HG02642 (cell line): Measurements from ENCODE around the gene METTL26.

Experiments
- ATAC-seq: cut with Tn5 transposase; IDR thresholded peaks from one replicate; pipeline ENCODE4 v1.9.1; 2021; ENCODE audit warnings: mild to moderate bottlenecking; ENCODE audit not compliant: unreplicated experiment, poor library complexity

Gene METTL26

DNA sequence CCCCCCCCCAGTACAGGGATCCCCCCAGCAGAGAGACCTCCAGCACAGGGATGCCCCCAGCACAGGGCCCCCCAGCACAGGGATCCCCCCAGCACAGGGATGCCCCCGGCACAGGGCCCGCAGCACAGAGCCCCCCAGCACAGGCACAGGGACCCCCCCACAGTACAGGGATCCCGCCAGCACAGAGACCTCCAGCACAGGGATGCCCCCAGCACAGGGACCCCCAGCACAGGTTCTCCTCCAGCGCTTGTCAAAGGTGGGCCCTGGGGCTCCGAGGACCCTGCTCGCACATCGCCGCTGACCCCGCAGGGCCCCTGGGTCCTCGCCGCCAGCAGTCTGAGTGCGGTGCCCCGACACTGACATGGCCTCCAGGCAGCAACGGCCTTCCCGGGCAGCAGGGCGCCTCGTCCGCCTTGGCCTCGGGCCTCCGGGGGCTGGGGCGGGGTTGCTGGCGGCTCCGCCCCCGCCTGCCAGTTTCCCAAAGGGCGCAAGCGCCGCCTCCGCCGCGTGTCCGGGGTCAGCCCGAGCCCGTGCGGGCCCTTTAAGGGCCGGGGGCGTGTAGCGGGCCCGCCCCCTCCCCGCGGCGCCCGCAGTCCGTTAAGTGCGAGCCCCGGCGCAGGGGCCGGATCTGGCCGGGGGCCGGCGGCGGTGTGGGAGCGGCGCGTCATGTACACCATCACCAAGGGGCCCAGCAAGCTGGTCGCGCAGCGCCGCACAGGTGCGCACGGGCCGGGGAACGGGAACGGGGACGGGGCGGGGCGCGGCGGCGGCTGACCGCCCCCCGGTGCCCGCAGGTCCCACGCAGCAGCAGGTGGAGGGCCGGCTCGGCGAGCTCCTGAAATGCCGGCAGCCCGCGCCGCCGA lies 5.5 kb upstream of the METTL26 start, which contains the start of gene MCRIP2:
Gene MCRIP2, plus strand, starts transcription at position 503 of the 863 bp plus-strand sequence. Its CDS starts 164 bp downstream, at position 667.
- ATAC-seq, result peak; percentile 50

- ATAC-seq, result no peak
Measured at GRCh38 chr16:640614-641013, 4.5 kb upstream of the METTL26 start.

DNA sequence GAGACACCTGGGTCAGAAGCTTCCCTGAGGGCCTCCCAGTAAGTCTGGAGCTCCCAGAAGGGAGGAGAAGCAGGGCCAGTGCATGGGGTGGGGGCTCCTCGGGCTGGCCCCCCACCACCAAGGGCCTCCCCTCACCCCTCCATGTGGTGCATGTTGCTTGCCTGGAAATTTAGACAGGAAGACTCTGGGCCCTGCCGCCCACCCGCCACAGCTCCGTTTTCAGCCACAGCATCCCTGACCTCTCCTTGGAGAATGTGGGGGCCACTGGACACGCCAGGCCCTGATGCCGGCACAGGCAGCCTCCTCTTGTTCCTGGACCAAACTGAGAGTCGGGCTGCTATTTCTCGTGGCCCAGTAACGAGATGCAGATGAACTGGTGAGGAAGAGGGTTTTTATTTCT lies 2.7 kb upstream of the METTL26 start:
- no peak for ATAC-seq

DNA sequence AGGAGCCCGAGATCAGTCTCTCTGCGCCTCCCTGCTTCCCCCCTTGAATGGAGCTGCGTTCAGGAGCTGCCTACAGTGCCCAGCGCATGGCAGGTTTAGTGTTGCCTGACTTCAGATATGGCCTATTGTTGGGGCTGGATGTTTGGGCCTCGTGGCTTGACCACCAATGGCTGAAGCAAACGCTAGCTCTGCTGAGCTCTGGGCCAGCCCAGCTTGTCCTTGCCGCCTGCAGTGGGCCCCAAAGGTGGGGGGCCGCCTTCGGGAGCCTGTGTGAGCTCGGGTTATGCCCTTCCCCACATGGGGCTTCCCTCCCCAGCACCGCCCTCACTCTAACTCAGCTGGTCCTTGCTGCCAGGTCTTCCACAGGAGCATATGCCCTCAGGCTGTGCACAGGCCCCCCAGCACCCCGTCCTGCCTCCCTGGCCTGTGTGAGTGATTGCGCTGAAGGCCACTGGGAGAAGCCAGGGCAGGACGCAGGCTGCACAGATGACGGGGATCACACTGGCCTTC lies 2.0 kb upstream of the METTL26 start:
- no peak for ATAC-seq

DNA sequence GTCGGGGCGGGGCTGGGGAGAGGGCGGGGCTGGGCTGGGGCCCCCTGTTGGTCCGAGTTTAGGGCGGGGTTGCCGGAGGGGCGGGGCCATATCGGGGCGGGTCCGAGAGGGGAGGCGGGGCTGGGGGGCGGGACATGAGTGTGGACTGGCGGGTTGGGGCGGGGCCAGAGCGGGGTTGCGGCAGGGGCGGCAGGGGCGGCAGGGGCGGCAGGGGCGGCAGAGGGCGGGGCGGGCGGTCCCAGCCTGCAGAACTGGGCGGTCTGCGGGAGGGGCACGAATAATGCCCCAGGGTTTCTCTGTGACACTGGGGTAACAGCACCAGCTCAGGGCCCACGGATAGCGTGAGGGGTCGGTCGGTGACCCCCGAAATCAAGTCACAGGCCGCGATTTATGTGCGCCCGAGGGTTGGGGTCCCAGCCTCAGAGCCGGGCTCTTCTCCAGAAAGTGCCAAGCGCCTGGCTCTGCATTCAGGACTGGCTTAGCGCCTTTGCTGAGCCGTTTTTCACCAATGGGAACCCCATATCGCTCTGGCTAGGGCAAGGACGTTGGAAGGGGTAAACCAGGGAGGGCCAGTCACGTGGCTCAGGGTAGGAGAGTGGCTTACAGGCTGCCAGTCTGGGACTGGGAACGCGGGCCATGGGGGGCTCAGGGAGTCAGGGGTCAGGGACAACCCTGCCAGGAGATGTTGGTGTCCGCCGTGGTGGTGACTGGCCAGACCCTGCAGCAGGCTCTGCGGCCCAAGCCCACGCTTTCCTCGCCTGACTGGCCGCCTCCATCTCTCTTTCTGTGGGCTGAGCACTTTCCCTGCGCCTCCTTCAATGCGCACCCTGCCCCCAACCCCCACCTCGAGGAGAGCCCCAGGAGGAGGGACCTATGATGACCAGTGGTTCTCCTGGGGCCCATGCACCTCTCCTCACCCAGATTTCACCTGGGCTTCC lies 1.2 kb upstream of the METTL26 start:
- no peak for ATAC-seq

- ATAC-seq, result peak; percentile 12
Measured at GRCh38 chr16:635573-636205, 416 bp downstream of the METTL26 start.

DNA sequence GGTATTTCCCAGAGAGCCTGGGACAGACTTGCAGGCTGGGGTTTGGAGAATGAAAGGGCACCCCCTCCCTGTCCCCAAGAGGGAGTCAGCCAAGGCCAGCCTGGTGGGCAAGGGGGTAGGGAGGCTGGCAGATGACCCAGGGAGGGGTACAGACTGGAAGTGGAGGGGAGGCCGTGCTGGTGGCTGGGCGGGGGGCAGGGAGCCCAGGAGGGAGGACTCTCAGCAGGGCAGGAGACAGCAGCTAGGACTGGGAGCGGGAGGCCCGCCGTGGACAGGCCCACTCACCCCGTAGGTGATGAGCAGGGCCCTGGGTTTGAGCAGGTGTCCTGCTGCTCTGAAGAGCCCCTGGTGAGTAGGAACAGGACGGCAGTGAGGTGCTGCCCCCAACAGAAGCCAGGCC lies 1.1 kb downstream of the METTL26 start:
- ATAC-seq, result no peak

DNA sequence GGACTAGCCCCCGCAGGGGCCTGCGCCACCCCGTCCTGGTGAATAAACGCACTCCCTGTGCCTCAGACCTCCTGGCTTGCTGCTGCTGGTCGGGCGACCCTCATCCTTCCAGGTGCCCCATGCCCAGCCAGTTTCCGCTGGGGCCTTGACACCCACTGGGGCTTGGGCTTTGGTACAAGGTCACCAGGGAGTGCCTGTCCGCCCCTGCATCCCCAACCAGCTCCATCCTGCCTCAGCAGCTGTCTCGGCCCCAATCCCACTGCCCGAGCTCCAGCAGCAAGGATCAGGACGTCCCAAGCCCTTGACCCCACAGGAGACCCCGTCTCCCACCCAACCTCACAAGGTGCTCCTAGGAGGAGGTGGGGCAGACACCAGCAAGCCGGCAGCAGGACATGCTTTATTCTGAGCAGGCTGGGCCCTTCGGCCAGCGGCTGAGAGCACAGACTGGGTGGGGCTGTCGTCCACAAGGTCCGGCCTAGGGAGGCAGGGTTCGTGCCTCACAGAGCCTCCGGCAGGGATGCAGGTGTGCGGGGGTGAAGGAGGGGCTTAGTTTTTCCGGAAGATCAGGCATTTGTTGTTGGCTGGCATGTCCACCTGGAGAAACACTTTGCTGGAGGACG lies 1.9 kb downstream of the METTL26 start:
- no peak for ATAC-seq

DNA sequence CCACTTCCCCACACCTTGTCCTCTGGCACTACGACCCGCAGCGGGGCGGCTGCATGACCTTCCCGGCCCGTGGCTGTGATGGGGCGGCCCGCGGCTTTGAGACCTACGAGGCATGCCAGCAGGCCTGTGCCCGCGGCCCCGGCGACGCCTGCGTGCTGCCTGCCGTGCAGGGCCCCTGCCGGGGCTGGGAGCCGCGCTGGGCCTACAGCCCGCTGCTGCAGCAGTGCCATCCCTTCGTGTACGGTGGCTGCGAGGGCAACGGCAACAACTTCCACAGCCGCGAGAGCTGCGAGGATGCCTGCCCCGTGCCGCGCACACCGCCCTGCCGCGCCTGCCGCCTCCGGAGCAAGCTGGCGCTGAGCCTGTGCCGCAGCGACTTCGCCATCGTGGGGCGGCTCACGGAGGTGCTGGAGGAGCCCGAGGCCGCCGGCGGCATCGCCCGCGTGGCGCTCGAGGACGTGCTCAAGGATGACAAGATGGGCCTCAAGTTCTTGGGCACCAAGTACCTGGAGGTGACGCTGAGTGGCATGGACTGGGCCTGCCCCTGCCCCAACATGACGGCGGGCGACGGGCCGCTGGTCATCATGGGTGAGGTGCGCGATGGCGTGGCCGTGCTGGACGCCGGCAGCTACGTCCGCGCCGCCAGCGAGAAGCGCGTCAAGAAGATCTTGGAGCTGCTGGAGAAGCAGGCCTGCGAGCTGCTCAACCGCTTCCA lies 2.6 kb downstream of the METTL26 start:
- no peak for ATAC-seq

DNA sequence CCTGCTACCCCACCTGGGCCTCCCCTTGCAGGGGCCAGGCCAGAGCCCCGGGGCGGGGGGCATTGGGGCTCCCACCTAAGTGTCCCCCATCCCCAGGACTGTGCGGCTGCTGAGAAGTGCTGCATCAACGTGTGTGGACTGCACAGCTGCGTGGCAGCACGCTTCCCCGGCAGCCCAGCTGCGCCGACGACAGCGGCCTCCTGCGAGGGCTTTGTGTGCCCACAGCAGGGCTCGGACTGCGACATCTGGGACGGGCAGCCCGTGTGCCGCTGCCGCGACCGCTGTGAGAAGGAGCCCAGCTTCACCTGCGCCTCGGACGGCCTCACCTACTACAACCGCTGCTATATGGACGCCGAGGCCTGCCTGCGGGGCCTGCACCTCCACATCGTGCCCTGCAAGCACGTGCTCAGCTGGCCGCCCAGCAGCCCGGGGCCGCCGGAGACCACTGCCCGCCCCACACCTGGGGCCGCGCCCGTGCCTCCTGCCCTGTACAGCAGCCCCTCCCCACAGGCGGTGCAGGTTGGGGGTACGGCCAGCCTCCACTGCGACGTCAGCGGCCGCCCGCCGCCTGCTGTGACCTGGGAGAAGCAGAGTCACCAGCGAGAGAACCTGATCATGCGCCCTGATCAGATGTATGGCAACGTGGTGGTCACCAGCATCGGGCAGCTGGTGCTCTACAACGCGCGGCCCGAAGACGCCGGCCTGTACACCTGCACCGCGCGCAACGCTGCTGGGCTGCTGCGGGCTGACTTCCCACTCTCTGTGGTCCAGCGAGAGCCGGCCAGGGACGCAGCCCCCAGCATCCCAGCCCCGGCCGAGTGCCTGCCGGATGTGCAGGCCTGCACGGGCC lies 3.4 kb downstream of the METTL26 start:
- no peak for ATAC-seq

- no peak for ATAC-seq
Measured at GRCh38 chr16:631808-632358, 4.2 kb downstream of the METTL26 start.

DNA sequence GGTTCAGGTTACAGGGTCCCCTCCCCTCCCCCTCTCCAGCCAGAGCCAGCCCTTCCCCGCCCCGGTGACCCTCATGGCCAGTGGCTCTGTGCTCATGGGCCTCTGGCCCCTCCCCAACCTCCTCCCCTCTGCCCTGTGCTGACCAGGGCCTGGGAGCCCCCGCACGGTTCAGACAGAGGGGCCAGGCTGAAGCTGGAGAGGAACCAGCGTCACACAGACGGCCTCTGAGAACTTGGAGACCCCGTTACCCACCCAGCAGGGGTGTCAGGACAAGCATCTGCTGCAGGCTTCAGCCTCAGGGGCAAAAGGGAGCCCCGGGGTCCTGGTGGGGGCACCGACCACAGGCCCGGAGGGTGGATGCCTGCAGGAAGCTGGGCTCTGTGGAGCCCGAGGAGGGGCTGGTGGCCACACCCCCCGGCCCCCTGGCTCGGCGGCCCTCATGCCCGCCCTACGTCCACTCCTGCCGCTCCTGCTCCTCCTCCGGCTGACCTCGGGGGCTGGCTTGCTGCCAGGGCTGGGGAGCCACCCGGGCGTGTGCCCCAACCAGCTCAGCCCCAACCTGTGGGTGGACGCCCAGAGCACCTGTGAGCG lies 5.2 kb downstream of the METTL26 start, which contains the start of gene WFIKKN1:
Gene WFIKKN1, plus strand, starts transcription at position 171 of the 591 bp plus-strand sequence. Its CDS starts 269 bp downstream, at position 440.
- no peak for ATAC-seq

DNA sequence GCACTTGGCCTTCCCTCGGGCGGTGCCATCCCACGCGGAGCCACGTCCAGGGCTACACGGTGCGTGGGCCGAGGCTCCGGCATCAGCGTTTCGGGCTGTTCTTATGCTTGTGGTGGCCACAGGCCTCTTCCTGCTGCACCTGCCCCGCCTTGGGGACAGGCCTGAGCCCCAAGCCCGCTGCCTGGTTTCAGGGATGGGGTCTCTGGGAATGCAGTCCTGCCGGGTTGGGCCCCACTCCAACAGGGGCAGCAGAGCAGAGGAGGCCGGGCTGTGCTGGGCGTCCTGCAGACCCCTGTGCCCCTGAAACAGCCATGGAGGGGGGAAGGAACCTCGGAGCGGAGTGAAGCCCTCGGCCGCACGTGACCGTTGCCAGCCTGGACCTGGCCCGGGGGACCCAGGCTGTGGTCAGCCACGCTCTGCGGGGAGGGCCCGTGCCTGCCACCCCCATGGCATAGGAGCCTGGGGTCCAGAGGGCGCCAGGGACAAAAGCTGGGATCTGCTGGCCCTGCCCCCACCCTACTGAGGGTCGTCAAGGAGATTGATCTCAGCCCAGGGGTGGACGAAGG lies 5.8 kb downstream of the METTL26 start:
- no peak for ATAC-seq

DNA sequence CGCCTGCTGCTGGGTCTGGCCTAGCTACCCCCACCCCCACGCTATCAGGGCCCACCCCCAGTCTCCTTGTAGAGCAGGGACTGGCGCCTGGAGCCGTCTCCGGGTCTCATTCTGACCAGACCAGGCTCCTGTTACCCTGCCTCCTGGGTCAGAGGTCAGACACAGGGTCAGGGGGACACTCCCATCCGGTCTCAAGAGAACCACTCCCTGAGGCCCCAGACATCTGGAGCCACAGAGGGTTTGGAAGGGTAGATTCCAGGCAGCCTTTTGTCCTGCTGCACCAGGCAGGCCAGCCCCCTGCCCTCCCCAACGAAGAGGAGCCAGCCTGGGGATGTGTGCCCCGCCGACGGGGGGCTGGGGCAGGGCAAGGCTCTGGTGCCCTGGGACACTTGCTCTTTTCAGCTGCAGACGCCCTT lies 6.3 kb downstream of the METTL26 start:
- ATAC-seq, result no peak

DNA sequence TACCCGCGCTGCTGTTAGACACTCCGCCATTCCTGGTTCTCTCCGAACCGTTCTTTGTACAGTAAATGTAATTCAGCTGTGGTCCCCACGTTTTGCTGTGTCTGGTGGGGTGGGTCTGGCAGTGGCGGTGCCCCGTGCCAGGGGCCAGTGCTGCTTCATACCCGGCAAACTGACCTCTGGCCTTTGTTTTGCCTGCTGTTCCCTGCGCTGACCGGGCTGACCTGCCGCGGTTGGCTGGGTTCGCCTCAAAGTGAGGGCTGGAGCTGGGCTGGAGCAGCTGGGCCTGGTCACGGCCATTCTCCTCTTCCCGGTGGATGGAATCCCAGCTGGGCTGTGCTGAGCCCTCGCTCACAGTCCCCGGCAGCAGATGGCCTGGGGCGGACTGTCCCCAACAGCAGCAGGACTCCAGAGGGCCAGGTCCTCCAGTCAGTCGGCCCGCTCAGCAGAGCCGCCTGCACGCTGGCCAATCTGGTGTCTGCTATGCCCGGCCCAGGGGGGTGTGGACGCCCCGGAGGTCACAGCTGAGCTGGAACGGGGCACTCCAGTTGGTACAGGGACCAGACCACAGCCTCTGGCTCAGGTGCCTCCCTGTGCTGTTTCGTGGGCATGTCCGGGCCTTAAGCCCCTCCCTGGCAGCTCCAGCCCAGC lies 6.8 kb downstream of the METTL26 start:
- ATAC-seq, result no peak

- ATAC-seq, result no peak
Measured at GRCh38 chr16:628321-629061, 7.6 kb downstream of the METTL26 start.
